Left ventricle myocardium inferior (tissue), 1 donor: Measurements from ENCODE around the gene NXN. TPM values are rescaled to one million over a fixed set of nuclear protein-coding genes. Genes with fewer than 3 reads are reported as not detected.

Source experiments
- DNase-seq: peaks from one replicate; pipeline ENCODE4 v3.0.0-alpha.2; 2020
- H3K27ac ChIP-seq: fragments of 200-600 bp; replicated peaks from 2 replicates; pipeline ENCODE4 v1.8.0; 2021
- H3K27me3 ChIP-seq: fragments of 200-600 bp; 2 replicates; pipeline ENCODE4 v1.8.0; 2021; ENCODE audit warnings: low read depth
- H3K36me3 ChIP-seq: fragments of 200-600 bp; 2 replicates; pipeline ENCODE4 v1.8.0; 2021
- H3K4me1 ChIP-seq: fragments of 200-600 bp; 2 replicates; pipeline ENCODE4 v1.8.0; 2021
- H3K4me3 ChIP-seq: fragments of 200-600 bp; 2 replicates; pipeline ENCODE4 v1.8.0; 2021; ENCODE audit warnings: mild to moderate bottlenecking, moderate library complexity
- H3K9me3 ChIP-seq: fragments of 200-600 bp; replicated peaks from 2 replicates; pipeline ENCODE4 v1.8.0; 2021
- intact Hi-C: fragments of 100-400 bp; cut with micrococcal nuclease; formaldehyde crosslinking; loops from one replicate; pipeline ENCODE4 v1.11.0; 2022
- total RNA-seq: library from RNA; stranded (reverse); fragmentation: NEBNext Ultra II Directional; extraction: Animal tissue kit (Norgen Biotek cat#: 25700); gene quantifications from one replicate; pipeline ENCODE4 v1.2.1, GENCODE V29; 2021
- TF ChIP-seq, protein P1 (sequence below): fragments of 200-600 bp; IDR thresholded peaks from 2 replicates; pipeline ENCODE4 v1.8.0; 2021; ENCODE audit warnings: antibody characterized with exemption, mild to moderate bottlenecking, borderline replicate concordance
- donor health status: DM: no; HTN: yes; CAD: no; lungs with severe emphysema.

NXN gene
- total RNA-seq, 1 donor from 2014 or later = 13.8 TPM

DNA sequence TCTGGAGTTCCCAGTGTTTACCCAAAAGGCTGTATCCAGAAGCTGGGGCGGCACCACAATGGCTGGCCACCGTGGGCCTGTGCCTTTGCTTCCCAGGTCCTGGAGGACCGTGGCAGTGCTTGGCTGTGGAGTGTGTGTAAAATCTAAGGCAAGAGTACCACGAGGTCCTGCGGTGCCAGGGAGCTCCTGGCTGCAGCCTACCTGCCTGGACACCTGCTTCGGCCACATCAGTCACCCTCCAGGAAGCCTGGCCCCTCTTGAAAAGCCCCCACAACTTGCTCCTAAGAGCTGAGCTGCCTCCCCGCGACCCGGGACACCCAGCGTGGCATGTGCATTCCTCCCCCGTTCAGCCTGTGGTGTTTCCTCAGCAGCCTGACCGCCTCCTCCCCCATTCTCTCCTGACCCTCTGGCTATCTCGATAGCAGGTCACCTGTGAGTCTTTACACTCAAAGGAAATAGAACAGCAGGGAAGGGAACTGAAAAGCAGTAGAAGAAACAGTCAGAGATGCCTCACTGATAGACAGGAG lies 25.3 kb upstream of the NXN start:
- H3K27me3 ChIP-seq = no peaks in the 10 kb centered on the region
- H3K4me1 ChIP-seq = peaks cover 95% of the 10 kb centered on the region
- intact Hi-C loops = no loop called here
- H3K27ac ChIP-seq = peak overlapping the region; percentile 93
- DNase-seq = no peak
- H3K36me3 ChIP-seq = peaks cover 80% of the 10 kb centered on the region
- TF ChIP-seq, protein P1, sequence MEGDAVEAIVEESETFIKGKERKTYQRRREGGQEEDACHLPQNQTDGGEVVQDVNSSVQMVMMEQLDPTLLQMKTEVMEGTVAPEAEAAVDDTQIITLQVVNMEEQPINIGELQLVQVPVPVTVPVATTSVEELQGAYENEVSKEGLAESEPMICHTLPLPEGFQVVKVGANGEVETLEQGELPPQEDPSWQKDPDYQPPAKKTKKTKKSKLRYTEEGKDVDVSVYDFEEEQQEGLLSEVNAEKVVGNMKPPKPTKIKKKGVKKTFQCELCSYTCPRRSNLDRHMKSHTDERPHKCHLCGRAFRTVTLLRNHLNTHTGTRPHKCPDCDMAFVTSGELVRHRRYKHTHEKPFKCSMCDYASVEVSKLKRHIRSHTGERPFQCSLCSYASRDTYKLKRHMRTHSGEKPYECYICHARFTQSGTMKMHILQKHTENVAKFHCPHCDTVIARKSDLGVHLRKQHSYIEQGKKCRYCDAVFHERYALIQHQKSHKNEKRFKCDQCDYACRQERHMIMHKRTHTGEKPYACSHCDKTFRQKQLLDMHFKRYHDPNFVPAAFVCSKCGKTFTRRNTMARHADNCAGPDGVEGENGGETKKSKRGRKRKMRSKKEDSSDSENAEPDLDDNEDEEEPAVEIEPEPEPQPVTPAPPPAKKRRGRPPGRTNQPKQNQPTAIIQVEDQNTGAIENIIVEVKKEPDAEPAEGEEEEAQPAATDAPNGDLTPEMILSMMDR = no peak
- peak overlapping the region; percentile 34 for H3K4me3 ChIP-seq
- H3K9me3 ChIP-seq = no peaks in the 10 kb centered on the region

DNA sequence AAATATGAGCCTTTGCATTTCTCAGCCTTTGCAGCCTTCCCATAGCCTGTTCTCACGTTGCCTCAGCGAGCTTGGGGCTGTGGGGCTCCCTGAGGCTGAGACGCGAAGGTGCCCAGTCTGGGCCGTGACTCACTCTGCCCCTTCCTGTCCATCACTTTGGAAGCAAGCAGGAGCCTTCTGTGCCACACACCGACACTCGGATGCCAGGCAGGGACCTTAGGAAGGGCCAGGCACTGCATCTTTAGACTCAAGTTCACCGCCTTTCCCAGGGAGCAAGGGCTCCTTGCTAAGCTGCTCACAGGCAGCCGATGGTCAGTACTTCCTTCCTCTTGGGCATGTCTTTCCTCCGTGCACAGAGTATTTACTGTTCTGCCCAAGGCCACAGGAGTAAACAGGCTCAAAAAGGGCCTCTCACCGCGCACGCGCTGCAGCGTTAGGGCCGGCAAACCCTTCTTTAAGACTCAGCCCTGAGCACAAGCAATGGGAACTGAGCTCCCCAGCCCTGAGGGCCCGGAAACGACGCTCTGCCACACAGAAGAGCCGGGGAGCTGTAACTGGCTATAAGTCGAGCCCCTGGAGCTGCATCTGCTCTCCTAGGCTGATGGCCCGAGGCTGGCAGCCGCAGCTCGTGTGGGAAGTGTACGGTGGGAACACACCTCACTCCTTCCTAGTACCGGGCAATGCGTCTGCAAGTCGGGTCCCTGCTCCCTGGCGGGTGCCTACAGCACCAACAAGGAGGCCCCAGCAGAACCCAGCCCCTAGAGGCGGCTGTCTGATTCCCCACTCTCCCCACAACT lies 24.6 kb upstream of the NXN start:
- Histone ChIP-seq H3K27ac (peak overlapping the region; percentile 93), H3K4me1 (peaks cover 95% of the 10 kb centered on the region), H3K9me3 (no peaks in the 10 kb centered on the region), H3K36me3 (peaks cover 79% of the 10 kb centered on the region), H3K27me3 (no peaks in the 10 kb centered on the region), H3K4me3 (no peak overlapping the region)
- intact Hi-C loops = no loop called here
- no peak for DNase-seq
- TF ChIP-seq, protein P1 = no peak

DNA sequence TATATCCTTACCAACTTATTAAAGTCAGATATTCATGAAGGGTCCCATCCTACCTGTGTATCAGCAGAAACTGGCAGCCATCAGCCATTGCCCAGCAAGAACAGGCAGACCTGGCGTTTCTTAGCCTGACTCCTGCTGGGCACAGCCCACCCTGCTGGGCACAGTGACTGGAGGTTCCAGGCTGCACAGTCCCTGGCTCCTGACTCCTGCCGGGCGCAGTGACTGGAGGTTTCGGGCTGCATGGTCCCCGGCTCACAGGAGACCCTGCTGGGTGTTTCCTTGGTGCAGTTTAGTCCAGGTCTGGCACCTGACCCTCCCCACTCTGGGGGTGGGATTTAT lies 24.0 kb upstream of the NXN start:
- TF ChIP-seq, protein P1 = no peak
- DNase-seq = no peak
- no peak overlapping the region for H3K4me3 ChIP-seq
- intact Hi-C loops = no loop called here
- H3K27ac ChIP-seq = peak overlapping the region; percentile 93
- H3K27me3 ChIP-seq = no peaks in the 10 kb centered on the region
- peaks cover 75% of the 10 kb centered on the region for H3K36me3 ChIP-seq
- H3K4me1 ChIP-seq = peaks cover 97% of the 10 kb centered on the region
- H3K9me3 ChIP-seq = no peaks in the 10 kb centered on the region

DNA sequence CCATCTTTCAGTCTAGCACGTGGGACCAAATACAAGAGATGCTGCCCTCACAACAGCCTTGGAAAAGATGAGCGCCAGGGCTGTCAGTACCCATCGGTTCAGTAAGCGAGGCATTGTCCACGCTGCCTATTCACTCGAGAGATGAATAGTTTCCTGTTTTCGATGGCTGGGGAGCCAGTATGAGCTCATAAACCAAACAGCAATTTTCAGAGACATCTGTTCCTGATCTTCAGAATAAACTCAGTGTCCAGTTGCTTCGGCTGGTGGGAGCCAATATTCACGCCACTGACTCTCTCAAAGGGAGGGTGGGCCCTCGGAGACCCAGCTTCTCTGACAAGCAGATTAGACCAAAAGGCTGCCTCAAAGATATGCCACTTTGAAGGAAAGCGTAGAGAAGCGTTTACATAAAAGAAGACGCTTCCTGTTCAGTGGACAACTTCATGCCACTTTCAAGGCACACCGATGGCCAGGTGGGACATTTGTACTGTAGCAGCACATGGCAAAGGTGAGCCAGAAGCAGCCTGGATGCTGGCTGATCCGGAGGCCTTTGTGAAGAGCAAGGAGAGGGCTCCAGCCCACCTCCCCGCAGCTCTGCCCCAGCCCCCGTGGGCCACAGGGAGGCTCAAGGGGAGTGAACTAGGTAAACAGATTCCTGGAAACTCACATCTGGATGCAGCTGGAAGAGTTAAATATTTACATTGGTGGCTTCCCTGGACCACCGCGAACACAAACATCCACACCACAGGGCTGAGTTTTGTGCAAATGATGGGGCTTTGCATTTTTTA lies 23.4 kb upstream of the NXN start:
- peaks cover 70% of the 10 kb centered on the region for H3K36me3 ChIP-seq
- intact Hi-C loops = no loop called here
- peaks cover 97% of the 10 kb centered on the region for H3K4me1 ChIP-seq
- H3K4me3 ChIP-seq = no peak overlapping the region
- TF ChIP-seq, protein P1 = no peak
- H3K27ac ChIP-seq = peak overlapping the region; percentile 93
- H3K27me3 ChIP-seq = no peaks in the 10 kb centered on the region
- H3K9me3 ChIP-seq = no peaks in the 10 kb centered on the region
- no peak for DNase-seq

DNA sequence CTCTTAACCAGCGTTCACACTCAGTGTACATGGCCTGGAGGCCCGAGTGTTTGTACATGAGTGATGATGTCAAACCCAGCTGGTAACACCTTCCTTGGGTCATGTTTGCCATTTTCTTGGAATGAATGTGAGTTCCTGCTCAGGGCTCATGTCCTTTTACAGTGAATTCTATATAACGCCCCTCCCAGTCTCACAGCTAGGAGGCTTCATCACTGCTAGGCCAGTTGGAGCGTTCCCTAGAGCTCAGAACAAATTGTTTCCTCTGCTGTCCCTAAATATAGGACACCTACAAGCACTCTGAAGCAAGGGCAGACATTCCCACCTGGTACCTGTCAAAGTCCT lies 22.8 kb upstream of the NXN start:
- no peaks in the 10 kb centered on the region for H3K9me3 ChIP-seq
- TF ChIP-seq, protein P1 = peak; percentile 36
- H3K27ac ChIP-seq = peak overlapping the region; percentile 93
- no peaks in the 10 kb centered on the region for H3K27me3 ChIP-seq
- intact Hi-C loops = no loop called here
- peaks cover 64% of the 10 kb centered on the region for H3K36me3 ChIP-seq
- DNase-seq = no peak
- H3K4me1 ChIP-seq = peaks cover 97% of the 10 kb centered on the region
- H3K4me3 ChIP-seq = no peak overlapping the region
